Mammary epithelial cell (primary cell): ENCODE results near the gene FHIT.

Source experiments
- EZH2 ChIP-seq: IDR thresholded peaks from 2 replicates; pipeline ENCODE4 v1.6.1; 2012; ENCODE audit warnings: low read length, inconsistent platforms, borderline replicate concordance
- TF ChIP-seq, protein P1 (sequence below), 2 donors: IDR thresholded peaks in 1 of 2; conservative IDR thresholded peaks in 1 of 2; 2 replicates each; pipeline ENCODE4 v1.5.1; 2011 to 2012; ENCODE audit warnings: inconsistent platforms in 2 of 2, low read length in 2 of 2, mild to moderate bottlenecking in 2 of 2, control low read depth in 1 of 2, low read depth in 1 of 2; ENCODE audit not compliant: insufficient read depth in 1 of 2; ENCODE audit errors: extremely low read depth in 1 of 2

DNA sequence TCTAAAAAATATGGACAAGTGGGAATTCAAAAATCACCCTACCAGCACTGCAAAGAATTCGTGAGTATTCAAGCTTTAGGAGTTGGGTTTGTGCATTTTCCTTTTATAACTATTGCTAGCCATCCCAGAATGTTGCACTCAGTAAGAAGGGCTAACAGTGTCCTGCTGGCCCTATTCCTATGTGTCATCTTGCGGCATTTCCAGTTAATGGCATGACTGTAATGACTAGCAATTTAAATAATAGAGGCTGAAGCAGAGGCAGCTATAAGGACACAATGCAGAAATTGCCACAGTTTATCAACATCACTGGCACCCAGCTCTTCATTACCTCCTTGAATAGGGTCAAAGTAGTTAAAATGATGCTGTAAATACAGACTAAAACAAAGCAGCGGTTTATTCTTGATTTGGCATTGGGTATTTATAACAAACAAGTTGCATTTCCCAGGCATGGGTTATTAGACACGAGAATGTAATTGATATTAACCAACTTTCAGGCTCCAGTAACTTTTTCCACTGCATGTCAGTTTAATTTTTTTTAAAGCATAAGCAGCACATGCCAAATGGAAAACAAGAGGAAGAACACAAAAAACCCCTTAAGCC lies 177.6 kb downstream of the FHIT start:
- TF ChIP-seq, protein P1, sequence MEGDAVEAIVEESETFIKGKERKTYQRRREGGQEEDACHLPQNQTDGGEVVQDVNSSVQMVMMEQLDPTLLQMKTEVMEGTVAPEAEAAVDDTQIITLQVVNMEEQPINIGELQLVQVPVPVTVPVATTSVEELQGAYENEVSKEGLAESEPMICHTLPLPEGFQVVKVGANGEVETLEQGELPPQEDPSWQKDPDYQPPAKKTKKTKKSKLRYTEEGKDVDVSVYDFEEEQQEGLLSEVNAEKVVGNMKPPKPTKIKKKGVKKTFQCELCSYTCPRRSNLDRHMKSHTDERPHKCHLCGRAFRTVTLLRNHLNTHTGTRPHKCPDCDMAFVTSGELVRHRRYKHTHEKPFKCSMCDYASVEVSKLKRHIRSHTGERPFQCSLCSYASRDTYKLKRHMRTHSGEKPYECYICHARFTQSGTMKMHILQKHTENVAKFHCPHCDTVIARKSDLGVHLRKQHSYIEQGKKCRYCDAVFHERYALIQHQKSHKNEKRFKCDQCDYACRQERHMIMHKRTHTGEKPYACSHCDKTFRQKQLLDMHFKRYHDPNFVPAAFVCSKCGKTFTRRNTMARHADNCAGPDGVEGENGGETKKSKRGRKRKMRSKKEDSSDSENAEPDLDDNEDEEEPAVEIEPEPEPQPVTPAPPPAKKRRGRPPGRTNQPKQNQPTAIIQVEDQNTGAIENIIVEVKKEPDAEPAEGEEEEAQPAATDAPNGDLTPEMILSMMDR (conservative IDR thresholded peaks at IDR 0.05 in 1 of 2, IDR thresholded peaks at IDR 0.05 in 1 of 2; ENCODE audit: extremely low read depth in 1 of 2, insufficient read depth in 1 of 2, low read depth in 1 of 2, low read length in 2 of 2): no peak
- TF ChIP-seq EZH2: no peak
